Measurements from ENCODE around the gene ZNF593OS.

GRCh38 chr1:26181586-26182382 lies 10.2 kb upstream of the ZNF593OS start:
- TF ChIP-seq POLR2A (IDR thresholded peaks at IDR 0.05) (no peak), CTCF (IDR thresholded peaks at IDR 0.05 in 8 of 11, conservative IDR thresholded peaks at IDR 0.05 in 3 of 11) (no peak)

Data from spleen (tissue), 7 donors.